EH (cell line): ENCODE results near the gene PTPRA.

Experiments used
- DNase-seq: peaks from one replicate; pipeline ENCODE4 v3.0.0-alpha.2; 2015; ENCODE audit warnings: low read depth

The PTPRA gene

GRCh38 chr20:2922957-2923356, 49.7 kb downstream of the PTPRA start:
- DNase-seq = no peak

GRCh38 chr20:2930538-2930937, 57.3 kb downstream of the PTPRA start:
- DNase-seq = no peak

- DNase-seq = no peak
Observed at GRCh38 chr20:2932498-2932897, 59.2 kb downstream of the PTPRA start.

- DNase-seq = no peak
Observed at GRCh38 chr20:2937902-2938301, 64.6 kb downstream of the PTPRA start.

GRCh38 chr20:2942439-2942838, 69.2 kb downstream of the PTPRA start:
- DNase-seq = peak; percentile 19

GRCh38 chr20:2946988-2947961, 74.0 kb downstream of the PTPRA start:
- peak; percentile 30 for DNase-seq

- no peak for DNase-seq
Observed at GRCh38 chr20:2948968-2949367, 75.7 kb downstream of the PTPRA start.

GRCh38 chr20:2952766-2953165, 79.5 kb downstream of the PTPRA start:
- no peak for DNase-seq

GRCh38 chr20:2955257-2955970, 82.1 kb downstream of the PTPRA start:
- peak; percentile 49 for DNase-seq

- no peak for DNase-seq
Observed at GRCh38 chr20:2956480-2956879, 83.2 kb downstream of the PTPRA start.

- no peak for DNase-seq
Observed at GRCh38 chr20:2967841-2968240, 94.6 kb downstream of the PTPRA start.

- no peak for DNase-seq
Observed at GRCh38 chr20:2972126-2972525, 98.8 kb downstream of the PTPRA start.

GRCh38 chr20:2973574-2973973, 100.3 kb downstream of the PTPRA start:
- no peak for DNase-seq

GRCh38 chr20:2978519-2978918, 105.2 kb downstream of the PTPRA start:
- no peak for DNase-seq

- no peak for DNase-seq
Observed at GRCh38 chr20:2981646-2982045, 108.4 kb downstream of the PTPRA start.

- no peak for DNase-seq
Observed at GRCh38 chr20:2983508-2983907, 110.2 kb downstream of the PTPRA start.

GRCh38 chr20:2984028-2984501, 110.8 kb downstream of the PTPRA start:
- no peak for DNase-seq

GRCh38 chr20:2984956-2985661, 111.8 kb downstream of the PTPRA start:
- DNase-seq = peak; percentile 72

GRCh38 chr20:2986466-2986865, 113.2 kb downstream of the PTPRA start:
- DNase-seq = no peak

GRCh38 chr20:2987861-2988260, 114.6 kb downstream of the PTPRA start:
- DNase-seq = no peak

GRCh38 chr20:2991532-2991931, 118.3 kb downstream of the PTPRA start:
- DNase-seq = no peak

- no peak for DNase-seq
Observed at GRCh38 chr20:2993250-2993649, 120.0 kb downstream of the PTPRA start.
